Naive B cell (primary cell): ENCODE data around the gene KHDRBS1. TPM values are rescaled to one million over a fixed set of nuclear protein-coding genes. Genes with fewer than 3 reads are reported as not detected.
"Not testable (repeated sequence)": the region's sequence is repeated elsewhere in the genome, so short reads cannot be mapped to it uniquely, and the experiment has no call there.

ENCODE experiments used
- ATAC-seq, 2 donors: fragments of 150-1000 bp; cut with Tn5 transposase; 2 replicates each; pipeline ENCODE4 v1.10.0; 2021; ENCODE audit warnings: low read depth in 2 of 2, mild to moderate bottlenecking in 2 of 2, moderate library complexity in 2 of 2
- DNase-seq: peaks from one replicate; pipeline ENCODE4 v3.0.0; 2022
- H3K27ac Mint-ChIP-seq, 6 donors: one replicate each; pipeline ENCODE4 v1.8.0; 2020 to 2022; ENCODE audit warnings: mild to moderate bottlenecking in 6 of 6, mixed read lengths in 6 of 6, moderate library complexity in 5 of 6, inconsistent platforms in 2 of 6
- H3K27me3 Mint-ChIP-seq, 3 donors: one replicate each; pipeline ENCODE4 v1.8.0; 2021 to 2022; ENCODE audit warnings: mixed read lengths in 3 of 3, mild to moderate bottlenecking in 1 of 3
- H3K36me3 Mint-ChIP-seq, 2 donors: one replicate each; pipeline ENCODE4 v1.8.0; 2020 to 2022; ENCODE audit warnings: mixed read lengths in 2 of 2, inconsistent platforms in 1 of 2, mild to moderate bottlenecking in 1 of 2
- H3K4me1 Mint-ChIP-seq, 3 donors: one replicate each; pipeline ENCODE4 v1.8.0; 2020 to 2022; ENCODE audit warnings: mixed read lengths in 3 of 3, inconsistent platforms in 1 of 3, mild to moderate bottlenecking in 1 of 3, moderate library complexity in 1 of 3
- H3K4me3 Mint-ChIP-seq, 8 donors: one replicate each; pipeline ENCODE4 v1.8.0; 2020 to 2022; ENCODE audit warnings: mild to moderate bottlenecking in 8 of 8, mixed read lengths in 8 of 8, moderate library complexity in 8 of 8, inconsistent platforms in 2 of 8
- H3K9me3 Mint-ChIP-seq, 7 donors: one replicate each; pipeline ENCODE4 v1.8.0; 2020 to 2022; ENCODE audit warnings: mixed read lengths in 7 of 7, mild to moderate bottlenecking in 5 of 7, inconsistent platforms in 2 of 7, moderate library complexity in 1 of 7
- polyA plus RNA-seq, 6 donors: library from polyadenylated mRNA; unstranded; fragments of 300-500 nt; fragmentation: Illumina TruSeq; gene quantifications; one replicate each; pipeline ENCODE4 v1.2.3, GENCODE V29; 2021; ENCODE audit warnings: low read depth in 6 of 6

The KHDRBS1 gene
- polyA plus RNA-seq, 6 donors from 2014 or later, result 96.3 to 134 (median 115) TPM

GRCh38 chr1:32052887-32053286 lies 39.2 kb downstream of the KHDRBS1 start:
- Mint-ChIP-seq H3K4me1 (peaks cover 0 to 5% (median 0%) of the 10 kb centered on the region in 3 donors), H3K36me3 (peaks cover 10 to 19% of the 10 kb centered on the region in 2 donors), H3K9me3 (no peaks in the 10 kb centered on the region), H3K27me3 (no peaks in the 10 kb centered on the region), H3K4me3 (no peak overlapping the region), H3K27ac (no peak overlapping the region)
- DNase-seq (no peak), ATAC-seq (no peak)

DNA sequence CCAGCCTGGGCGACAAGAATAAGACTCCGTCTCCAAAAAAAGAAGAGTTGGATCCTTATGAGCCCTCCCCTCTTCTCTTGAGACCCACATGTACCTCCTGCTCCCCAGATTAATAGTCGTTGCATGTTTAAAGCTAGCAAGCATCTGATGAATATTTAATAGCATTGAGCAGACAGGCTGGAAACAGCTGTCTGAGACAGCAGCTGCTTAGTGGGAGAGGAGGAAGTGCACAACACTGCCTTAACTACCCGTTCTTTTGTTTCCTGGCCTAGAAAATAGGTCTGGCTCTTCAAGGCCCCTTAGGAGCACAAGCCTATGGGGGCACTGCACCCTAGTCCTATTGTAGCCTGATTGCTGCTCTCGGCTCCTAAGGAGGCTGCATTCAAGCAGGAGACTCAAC lies 41.7 kb downstream of the KHDRBS1 start:
- Mint-ChIP-seq H3K36me3 (peaks cover 5 to 17% of the 10 kb centered on the region in 2 donors), H3K27me3 (no peaks in the 10 kb centered on the region)

GRCh38 chr1:32056598-32056997 lies 42.9 kb downstream of the KHDRBS1 start:
- DNase-seq, result no peak
- ATAC-seq, result no peak
- Mint-ChIP-seq H3K4me3 (no peak overlapping the region), H3K27me3 (no peaks in the 10 kb centered on the region), H3K9me3 (no peaks in the 10 kb centered on the region), H3K36me3 (peaks cover 5 to 17% of the 10 kb centered on the region in 2 donors), H3K27ac (peak overlapping the region in 2 of 6 donors; percentile 36 to 80), H3K4me1 (peaks cover 0 to 5% (median 0%) of the 10 kb centered on the region in 3 donors)

More for the DNA sequence above, 41.7 kb downstream of the KHDRBS1 start:
- no peak overlapping the region for H3K4me3 Mint-ChIP-seq
- H3K9me3 Mint-ChIP-seq, result no peaks in the 10 kb centered on the region
- ATAC-seq (no peak), DNase-seq (no peak)
- H3K27ac Mint-ChIP-seq, result no peak overlapping the region
- peaks cover 0 to 5% (median 0%) of the 10 kb centered on the region in 3 donors for H3K4me1 Mint-ChIP-seq

DNA sequence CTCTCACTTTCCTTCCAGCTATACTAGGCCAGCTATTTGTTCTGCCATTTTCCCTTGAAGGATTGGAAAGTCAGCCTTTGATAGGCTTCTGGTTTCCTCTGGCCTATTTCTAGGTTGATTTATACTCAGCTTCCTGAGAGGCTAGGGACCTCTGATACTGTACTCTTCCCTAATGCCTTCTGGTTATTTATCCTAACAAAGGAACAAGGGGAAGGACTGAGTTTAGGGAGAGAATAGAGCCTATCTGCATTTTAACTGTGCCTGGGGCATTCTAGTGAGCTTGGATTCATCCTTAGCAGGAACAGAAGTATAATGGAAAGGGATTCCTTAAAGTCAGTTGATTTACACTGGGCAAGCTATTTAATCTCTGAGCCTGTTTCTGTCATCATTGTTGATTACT lies 47.2 kb downstream of the KHDRBS1 start:
- Mint-ChIP-seq H3K27ac (peak overlapping the region in 4 of 6 donors; percentile 25 to 82 (median 50)), H3K27me3 (no peaks in the 10 kb centered on the region), H3K4me1 (no peaks in the 10 kb centered on the region), H3K36me3 (no peaks in the 10 kb centered on the region), H3K9me3 (no peaks in the 10 kb centered on the region), H3K4me3 (no peak overlapping the region)
- no peak for DNase-seq
- ATAC-seq, result no peak

DNA sequence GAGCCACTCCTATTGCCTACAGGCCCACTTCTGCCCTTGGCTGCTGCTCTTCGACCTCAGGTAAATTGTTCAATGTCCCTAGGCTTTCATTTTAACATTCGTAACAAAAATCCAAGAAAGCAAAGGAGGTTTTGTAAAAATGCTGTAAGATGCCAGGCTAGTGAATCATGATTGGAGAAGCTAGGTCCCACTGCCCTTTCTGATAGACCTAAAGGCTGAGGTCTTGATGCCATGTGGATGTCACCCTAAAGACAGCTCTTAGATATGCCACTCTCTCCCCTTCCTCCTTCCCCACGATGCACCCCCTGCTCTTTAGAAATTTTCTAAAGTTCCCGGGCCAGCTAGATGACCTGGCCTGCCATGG lies 49.2 kb downstream of the KHDRBS1 start:
- Mint-ChIP-seq H3K4me1 (peaks cover 0 to 11% (median 0%) of the 10 kb centered on the region in 3 donors), H3K36me3 (no peaks in the 10 kb centered on the region), H3K27ac (peak overlapping the region in 3 of 6 donors; percentile 60 to 80 (median 70)), H3K4me3 (no peak overlapping the region), H3K9me3 (no peaks in the 10 kb centered on the region), H3K27me3 (no peaks in the 10 kb centered on the region)
- DNase-seq (no peak), ATAC-seq (no peak)

- Mint-ChIP-seq H3K36me3 (no peaks in the 10 kb centered on the region), H3K4me1 (peaks cover 0 to 11% (median 0%) of the 10 kb centered on the region in 3 donors), H3K4me3 (no peak overlapping the region), H3K27me3 (no peaks in the 10 kb centered on the region), H3K9me3 (no peaks in the 10 kb centered on the region), H3K27ac (peak overlapping the region in 5 of 6 donors; percentile 4 to 70 (median 58))
- ATAC-seq (peak; percentile 47 to 57), DNase-seq (peak; percentile 9)
Measured at GRCh38 chr1:32063261-32063681, 49.6 kb downstream of the KHDRBS1 start.

DNA sequence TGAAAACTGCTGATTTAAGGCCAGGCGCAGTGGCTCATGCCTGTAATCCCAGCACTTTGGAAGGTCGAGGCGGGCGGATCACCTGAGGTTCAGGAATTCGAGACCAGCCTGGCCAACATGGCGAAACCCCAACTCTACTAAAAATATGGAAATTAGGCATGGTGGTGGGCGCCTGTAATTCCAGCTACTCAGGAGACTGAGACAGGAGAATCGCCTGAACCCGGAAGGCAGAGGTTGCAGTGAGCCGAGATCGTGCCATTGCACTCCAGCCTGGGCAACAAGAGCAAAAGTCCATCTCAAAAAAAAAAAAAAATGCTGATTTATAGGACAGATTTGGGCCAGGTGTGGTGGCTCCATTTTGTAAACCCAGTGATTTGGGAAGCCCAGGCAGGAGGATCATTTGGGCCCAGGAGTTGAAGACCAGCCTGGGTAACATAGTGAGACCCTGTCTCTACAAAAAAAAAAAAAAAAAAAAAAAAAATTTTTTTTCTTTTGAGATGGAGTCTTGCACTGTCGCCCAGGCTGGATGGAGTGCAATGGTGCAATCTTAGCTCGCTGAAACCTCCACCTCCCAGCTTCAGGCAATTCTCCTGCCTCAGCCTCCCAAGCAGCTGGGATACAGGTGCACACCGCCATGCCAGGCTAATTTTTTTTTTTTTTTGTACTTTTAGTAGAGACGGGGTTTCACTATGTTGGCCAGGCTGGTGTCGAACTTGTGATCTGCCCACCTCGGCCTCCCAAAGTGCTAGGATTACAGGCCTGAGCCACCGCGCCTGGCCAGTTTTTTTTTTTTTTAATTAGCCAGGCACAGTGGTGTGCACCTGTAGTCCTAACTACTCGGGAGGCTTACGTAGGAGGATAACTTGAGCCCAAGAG lies 52.2 kb downstream of the KHDRBS1 start:
- H3K27me3 Mint-ChIP-seq, H3K27ac Mint-ChIP-seq, DNase-seq, H3K36me3 Mint-ChIP-seq, H3K9me3 Mint-ChIP-seq: not testable (repeated sequence)
- peaks cover 0 to 14% (median 3%) of the 10 kb centered on the region in 3 donors for H3K4me1 Mint-ChIP-seq
- peak in 1 of 2 donors; percentile 12 for ATAC-seq
- peak overlapping the region in 5 of 8 donors; percentile 10 to 70 (median 20) for H3K4me3 Mint-ChIP-seq

DNA sequence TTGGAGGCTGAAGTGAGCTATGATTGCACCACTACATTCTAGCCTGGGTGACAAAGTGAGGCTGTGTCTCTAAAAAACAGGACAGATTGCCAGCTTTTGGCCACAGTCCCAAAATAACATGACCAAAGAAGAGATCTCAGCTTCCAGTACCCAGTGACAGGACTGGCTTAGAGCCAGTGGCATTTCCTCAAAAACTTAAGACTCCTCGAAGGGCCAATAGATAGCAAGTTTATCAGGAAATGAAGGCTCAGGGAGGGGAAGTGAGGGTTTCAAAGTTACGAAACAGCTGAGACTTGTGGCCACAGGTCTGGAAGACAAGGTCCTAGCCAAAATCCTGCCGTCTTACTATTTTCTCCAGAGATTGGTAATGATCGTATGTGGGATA lies 52.8 kb downstream of the KHDRBS1 start:
- Mint-ChIP-seq H3K9me3 (no peaks in the 10 kb centered on the region), H3K27me3 (no peaks in the 10 kb centered on the region), H3K4me3 (peak overlapping the region in 4 of 8 donors; percentile 10 to 70 (median 20)), H3K36me3 (no peaks in the 10 kb centered on the region), H3K4me1 (peaks cover 0 to 14% (median 3%) of the 10 kb centered on the region in 3 donors), H3K27ac (no peak overlapping the region)
- ATAC-seq (peak; percentile 81 to 82), DNase-seq (peak; percentile 18)

DNA sequence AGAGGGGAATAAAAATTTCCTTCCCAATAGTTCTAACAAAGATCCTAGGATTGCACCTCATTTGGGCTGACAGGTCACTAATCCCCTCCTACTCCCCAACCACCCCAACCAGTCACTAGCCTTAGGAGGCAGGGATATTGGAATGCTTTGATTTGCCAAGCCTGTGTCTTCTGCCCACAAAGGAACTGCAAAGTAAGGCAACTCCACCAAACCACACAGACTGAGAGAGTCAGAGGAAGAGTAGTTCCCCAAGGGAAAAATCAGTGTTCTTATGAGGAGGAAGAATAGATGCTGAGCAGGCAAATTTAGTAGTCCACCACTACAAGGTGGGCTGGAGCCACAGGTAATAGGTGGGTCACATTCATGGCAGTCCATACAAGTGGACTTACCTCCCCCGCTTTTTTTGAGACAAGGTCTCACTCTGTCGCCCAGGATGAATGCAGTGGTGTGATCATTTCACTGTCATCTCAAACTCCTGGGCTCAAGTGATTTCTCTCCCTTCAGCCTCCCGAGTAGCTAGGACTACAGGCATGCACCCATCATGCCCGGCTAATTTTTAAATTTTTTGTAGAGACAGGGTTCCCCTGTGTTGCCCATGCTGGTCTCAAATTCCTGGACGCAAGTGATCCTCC lies 55.4 kb downstream of the KHDRBS1 start:
- ATAC-seq (no peak), DNase-seq (no peak)
- Mint-ChIP-seq H3K9me3 (no peaks in the 10 kb centered on the region), H3K36me3 (no peaks in the 10 kb centered on the region), H3K4me1 (peaks cover 18 to 33% (median 22%) of the 10 kb centered on the region in 3 donors), H3K4me3 (peak overlapping the region in 1 of 8 donors; percentile 12), H3K27ac (peak overlapping the region in 2 of 6 donors; percentile 38 to 79), H3K27me3 (no peaks in the 10 kb centered on the region)

DNA sequence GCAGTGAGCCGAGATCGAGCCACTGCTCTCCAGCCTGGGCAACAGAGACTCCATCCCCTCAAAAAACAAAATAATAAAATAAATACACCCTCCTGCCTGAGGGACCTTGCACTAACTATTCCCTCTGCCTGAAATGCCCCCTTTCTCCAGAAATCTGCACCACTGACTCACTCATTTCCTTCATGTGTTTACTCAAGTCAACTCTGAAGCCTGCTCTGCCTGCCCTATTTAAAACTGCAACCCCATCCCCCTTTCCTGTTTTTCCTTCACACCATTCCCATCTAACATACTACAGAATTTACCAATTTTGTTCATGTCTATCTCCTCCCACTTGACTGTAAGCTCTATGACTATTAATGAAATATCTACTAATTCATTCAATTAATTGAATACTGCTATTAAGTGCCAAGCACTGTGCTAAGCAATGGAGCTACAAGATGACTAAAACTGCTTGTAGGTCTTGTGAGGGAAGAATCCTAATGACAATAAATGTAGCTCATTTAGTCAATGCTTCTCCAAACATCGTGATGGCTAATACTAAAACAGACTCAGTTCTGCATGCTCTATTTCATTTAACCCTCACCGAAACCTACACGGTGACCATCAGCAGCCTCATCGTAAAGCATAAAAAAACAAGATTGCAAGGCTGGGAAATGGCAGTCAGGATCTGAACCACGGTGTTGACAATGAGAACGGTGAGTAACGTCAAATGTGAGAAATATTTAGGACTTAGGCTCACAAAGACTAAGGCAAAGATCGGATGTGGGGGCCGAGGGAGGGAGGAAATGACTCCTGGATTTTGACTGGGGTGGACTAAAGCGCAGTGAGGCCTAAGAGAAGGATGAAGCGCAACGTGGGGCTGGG lies 58.3 kb downstream of the KHDRBS1 start:
- DNase-seq (no peak), ATAC-seq (no peak)
- H3K36me3 Mint-ChIP-seq, result peaks cover under 1 to 2% of the 10 kb centered on the region in 2 donors
- peaks cover 24 to 43% (median 32%) of the 10 kb centered on the region in 3 donors for H3K4me1 Mint-ChIP-seq
- no peaks in the 10 kb centered on the region for H3K9me3 Mint-ChIP-seq
- H3K27me3 Mint-ChIP-seq, result no peaks in the 10 kb centered on the region
- H3K27ac Mint-ChIP-seq, result peak overlapping the region; percentile 28 to 98 (median 95)
- peak overlapping the region; percentile 81 to 99 (median 96) for H3K4me3 Mint-ChIP-seq

DNA sequence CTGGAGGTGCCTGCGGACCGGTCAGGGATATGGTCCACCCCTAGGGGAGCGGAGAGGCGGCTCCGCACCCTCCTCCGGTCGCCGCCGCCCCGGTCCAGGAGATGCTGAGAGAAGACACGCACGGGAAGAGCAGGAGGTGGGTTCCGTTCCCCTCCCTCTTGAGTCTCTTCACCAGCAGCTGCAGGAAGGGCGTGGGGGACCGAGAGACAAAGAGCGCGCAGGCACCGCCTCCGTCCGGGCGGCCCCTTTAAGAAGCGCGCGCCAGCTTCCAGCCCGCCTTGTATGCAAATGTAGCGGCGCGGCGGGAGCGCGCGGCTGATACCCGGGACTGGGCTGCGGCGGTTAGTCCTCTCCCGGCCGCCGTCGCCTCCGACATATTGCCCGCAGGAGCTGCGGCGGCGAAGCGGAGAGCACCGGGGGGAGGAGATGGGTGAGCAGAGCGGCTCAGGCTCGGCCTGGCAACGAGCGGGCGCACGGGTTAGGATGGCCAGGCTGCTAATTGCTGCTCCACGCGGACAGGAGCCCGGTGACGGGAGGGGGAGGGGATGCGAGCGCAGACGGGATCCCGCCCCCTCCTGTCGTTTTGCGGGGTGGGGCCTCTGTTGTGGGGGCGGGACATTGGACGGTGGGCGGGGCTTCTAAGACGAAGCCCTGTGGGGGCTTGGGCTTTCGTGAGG lies 59.1 kb downstream of the KHDRBS1 start, which contains the start of gene TMEM39B:
TMEM39B (plus strand) TSS at position 318 of the 677 bp plus-strand sequence; CDS start at position 427, 109 bp downstream.
- no peaks in the 10 kb centered on the region for H3K27me3 Mint-ChIP-seq
- DNase-seq, result peak; percentile 95
- H3K36me3 Mint-ChIP-seq, result peaks cover 6 to 10% of the 10 kb centered on the region in 2 donors
- peak; percentile 82 to 84 for ATAC-seq
- peaks cover 32 to 51% (median 39%) of the 10 kb centered on the region in 3 donors for H3K4me1 Mint-ChIP-seq
- H3K9me3 Mint-ChIP-seq, result no peaks in the 10 kb centered on the region
- peak within 1 kb of the TSS; percentile 81 to 99 (median 96) for H3K4me3 Mint-ChIP-seq
- H3K27ac Mint-ChIP-seq, result peak within 1 kb of the TSS; percentile 83 to 98 (median 95)
